Activated CD8-positive, alpha-beta memory T cell treated with anti-CD3 and anti-CD28 coated beads for 36 hours (primary cell): ENCODE data around the gene MOK. TPM values are rescaled to one million over a fixed set of nuclear protein-coding genes. Genes with fewer than 3 reads are reported as not detected.
"Not testable (repeated sequence)": the region's sequence is repeated elsewhere in the genome, so short reads cannot be mapped to it uniquely, and the experiment has no call there.

ENCODE experiments used
- CTCF ChIA-PET: fragments of 350-600 bp; sonication (Branson Sonifier 250); formaldehyde crosslinking; loops from one replicate; lab custom pipeline; 2021; ENCODE audit warnings: antibody characterized with exemption; lab: Charles Lee
- POLR2A ChIA-PET: fragments of 350-600 bp; sonication (Branson Sonifier 250); formaldehyde crosslinking; loops from one replicate; lab custom pipeline; 2021; ENCODE audit warnings: antibody characterized with exemption; lab: Charles Lee
- total RNA-seq, 2 experiments: library from RNA; stranded (reverse); gene quantifications; one replicate each; pipeline ENCODE4 v1.2.3, GENCODE V29; 2021

The MOK gene
- total RNA-seq, 2 experiments from 2014 or later: 7.8 to 9.6 TPM

GRCh38 chr14:102298303-102299070 is 6.5 kb downstream of the MOK start:
- CTCF ChIA-PET: interaction anchor here (0.9 kb wide), 1 partner anchor 15 kb away, joined by 3 read pairs; no protein-coding TSS in a partner anchor
- POLR2A ChIA-PET: not testable (repeated sequence)

GRCh38 chr14:102297436-102298170 is 7.4 kb downstream of the MOK start:
- ChIA-PET CTCF (interaction anchor here (0.9 kb wide), 1 partner anchor 66 kb away, joined by 3 read pairs; no protein-coding TSS in a partner anchor), POLR2A (no interaction called here)

- CTCF ChIA-PET: interaction anchor here (0.6 to 1.6 kb wide), 2 partner anchors 19 to 346 kb away, joined by 3 to 9 read pairs; no protein-coding TSS in a partner anchor
- POLR2A ChIA-PET: no interaction called here
Observed at GRCh38 chr14:102295270-102295669, 9.7 kb downstream of the MOK start.

- POLR2A ChIA-PET: no interaction called here
- CTCF ChIA-PET: no interaction called here
Observed at GRCh38 chr14:102293781-102294180, 11.2 kb downstream of the MOK start.

- ChIA-PET POLR2A (no interaction called here), CTCF (interaction anchor here (0.9 kb wide), 1 partner anchor 24 kb away, joined by 5 read pairs; no protein-coding TSS in a partner anchor)
Observed at GRCh38 chr14:102292441-102292840, 12.5 kb downstream of the MOK start.

GRCh38 chr14:102288139-102288538 is 16.8 kb downstream of the MOK start:
- POLR2A ChIA-PET: no interaction called here

GRCh38 chr14:102285106-102285505 is 19.9 kb downstream of the MOK start:
- CTCF ChIA-PET: no interaction called here
- POLR2A ChIA-PET: no interaction called here

More at GRCh38 chr14:102288139-102288538, 16.8 kb downstream of the MOK start:
- CTCF ChIA-PET: no interaction called here

- POLR2A ChIA-PET: no interaction called here
- CTCF ChIA-PET: no interaction called here
Observed at GRCh38 chr14:102283631-102284129, 21.3 kb downstream of the MOK start.

- POLR2A ChIA-PET: no interaction called here
- CTCF ChIA-PET: no interaction called here
Observed at GRCh38 chr14:102282751-102283465, 22.1 kb downstream of the MOK start.

GRCh38 chr14:102280376-102280962 is 24.5 kb downstream of the MOK start:
- ChIA-PET POLR2A (no interaction called here), CTCF (interaction anchor here (0.6 kb wide), 1 partner anchor 222 kb away, joined by 3 read pairs; no protein-coding TSS in a partner anchor)

- POLR2A ChIA-PET: no interaction called here
- CTCF ChIA-PET: no interaction called here
Observed at GRCh38 chr14:102279688-102280348, 25.1 kb downstream of the MOK start.

GRCh38 chr14:102279282-102279681 is 25.7 kb downstream of the MOK start:
- ChIA-PET POLR2A (no interaction called here), CTCF (no interaction called here)

GRCh38 chr14:102278631-102278935 is 26.4 kb downstream of the MOK start:
- POLR2A ChIA-PET: no interaction called here
- CTCF ChIA-PET: no interaction called here

- ChIA-PET CTCF (no interaction called here), POLR2A (no interaction called here)
Observed at GRCh38 chr14:102277874-102278630, 26.9 kb downstream of the MOK start.

GRCh38 chr14:102275866-102276265 is 29.1 kb downstream of the MOK start:
- ChIA-PET POLR2A (no interaction called here), CTCF (no interaction called here)

- CTCF ChIA-PET: no interaction called here
Observed at GRCh38 chr14:102272392-102272791, 32.6 kb downstream of the MOK start.

GRCh38 chr14:102264775-102265174 is 40.2 kb downstream of the MOK start:
- ChIA-PET CTCF (interaction anchor here (1.4 kb wide), 1 partner anchor 49 kb away, joined by 3 read pairs; no protein-coding TSS in a partner anchor), POLR2A (no interaction called here)

More at GRCh38 chr14:102272392-102272791, 32.6 kb downstream of the MOK start:
- POLR2A ChIA-PET: no interaction called here

- CTCF ChIA-PET: no interaction called here
- POLR2A ChIA-PET: no interaction called here
Observed at GRCh38 chr14:102264355-102264754, 40.6 kb downstream of the MOK start.
